Stimulated activated CD4-positive, alpha-beta T cell treated with anti-CD3 and anti-CD28 coated beads, Interleukin-1b, Interleukin-23, amount 100 ng/mL, for 24 hours (primary cell): ENCODE measurements around the gene TSPAN4.

Experiments used
- DNase-seq, 4 experiments: peaks; one replicate each; pipeline ENCODE4 v3.0.0-alpha.2; 2020; ENCODE audit warnings: low read depth in 4 of 4, low spot score in 1 of 4

The TSPAN4 gene, protein sequence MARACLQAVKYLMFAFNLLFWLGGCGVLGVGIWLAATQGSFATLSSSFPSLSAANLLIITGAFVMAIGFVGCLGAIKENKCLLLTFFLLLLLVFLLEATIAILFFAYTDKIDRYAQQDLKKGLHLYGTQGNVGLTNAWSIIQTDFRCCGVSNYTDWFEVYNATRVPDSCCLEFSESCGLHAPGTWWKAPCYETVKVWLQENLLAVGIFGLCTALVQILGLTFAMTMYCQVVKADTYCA

DNA sequence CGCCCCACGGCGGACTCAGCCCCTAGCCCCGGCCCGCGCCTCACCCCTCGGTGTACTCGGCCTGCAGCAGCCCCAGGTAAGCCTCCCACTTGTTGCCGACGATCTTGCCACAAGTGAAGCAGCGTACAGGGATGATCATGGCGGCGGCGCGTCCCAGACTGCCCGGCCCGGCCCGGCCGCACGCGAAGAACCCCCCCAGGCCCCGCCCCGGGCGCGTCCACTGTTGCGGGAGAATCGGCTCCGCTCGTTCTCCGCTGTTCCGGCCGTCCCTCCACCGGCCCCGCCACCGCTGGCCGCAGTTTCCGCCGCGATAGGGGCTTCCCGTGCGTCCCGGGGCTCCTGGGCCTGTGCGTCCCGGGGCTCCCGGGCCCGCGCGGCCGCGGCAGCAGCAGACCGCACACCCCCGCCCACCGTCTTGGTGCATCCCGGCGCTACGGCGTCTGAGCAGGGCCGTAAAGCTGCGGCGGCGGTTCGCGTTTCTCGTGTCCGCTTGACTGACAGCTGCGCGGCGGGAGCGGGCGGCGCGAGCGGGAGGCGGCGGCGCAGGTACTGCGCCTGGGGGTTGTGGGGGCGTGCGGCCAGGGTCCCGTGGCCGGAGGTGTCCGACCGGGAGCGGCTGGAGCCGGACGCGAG is at the start of gene TSPAN4, which contains the start of gene POLR2L:
TSPAN4 (plus strand) TSS at position 483 of the 633 bp plus-strand sequence. CDS start 7,453 bp downstream, outside the sequence.
POLR2L (minus strand) TSS at position 160 of the 633 bp plus-strand sequence; CDS start at position 139, 21 bp downstream.
- DNase-seq, result peak; percentile 79 to 89 (median 84)

DNA sequence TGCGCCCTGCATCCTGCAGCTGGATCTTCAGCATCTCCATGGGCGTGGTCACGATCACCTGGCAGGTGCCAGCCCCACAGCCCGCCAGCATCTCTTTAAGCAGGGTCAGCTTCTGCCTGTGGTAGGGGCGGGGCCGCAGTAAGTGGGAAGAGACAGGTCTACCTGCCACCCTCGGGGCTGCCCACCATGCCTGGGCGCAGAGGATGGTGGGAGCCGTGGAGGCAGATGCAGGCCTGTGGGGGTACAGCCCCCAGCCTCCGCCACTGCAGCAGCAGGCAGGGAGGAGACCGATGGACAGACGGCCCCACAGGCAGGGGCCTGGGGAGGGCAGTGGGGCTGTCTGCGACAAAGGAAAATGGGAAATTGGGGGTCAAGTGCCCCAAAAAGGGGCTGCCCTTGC is 49.8 kb upstream of the TSPAN4 start:
- no peak for DNase-seq

DNA sequence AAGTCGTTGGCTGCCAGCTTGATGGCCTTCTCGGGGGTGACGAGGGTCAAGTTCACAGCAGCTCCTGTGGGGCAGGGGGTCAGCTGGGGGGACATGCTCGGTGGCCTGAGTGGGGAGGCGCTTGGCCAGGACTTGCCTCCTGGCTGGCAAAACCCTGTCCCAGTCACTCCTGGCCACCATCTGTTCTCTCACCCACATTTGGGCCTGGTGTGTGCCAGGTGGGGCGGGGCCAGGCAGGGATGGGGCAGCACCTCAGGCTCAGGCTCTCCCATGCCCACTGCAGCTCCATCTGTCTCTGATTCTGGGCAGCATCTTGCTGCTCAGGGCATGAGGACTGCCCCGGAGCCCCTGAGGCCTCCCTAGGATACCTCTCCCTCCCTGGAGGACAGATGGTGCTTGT is 49.1 kb upstream of the TSPAN4 start:
- DNase-seq, result no peak

DNA sequence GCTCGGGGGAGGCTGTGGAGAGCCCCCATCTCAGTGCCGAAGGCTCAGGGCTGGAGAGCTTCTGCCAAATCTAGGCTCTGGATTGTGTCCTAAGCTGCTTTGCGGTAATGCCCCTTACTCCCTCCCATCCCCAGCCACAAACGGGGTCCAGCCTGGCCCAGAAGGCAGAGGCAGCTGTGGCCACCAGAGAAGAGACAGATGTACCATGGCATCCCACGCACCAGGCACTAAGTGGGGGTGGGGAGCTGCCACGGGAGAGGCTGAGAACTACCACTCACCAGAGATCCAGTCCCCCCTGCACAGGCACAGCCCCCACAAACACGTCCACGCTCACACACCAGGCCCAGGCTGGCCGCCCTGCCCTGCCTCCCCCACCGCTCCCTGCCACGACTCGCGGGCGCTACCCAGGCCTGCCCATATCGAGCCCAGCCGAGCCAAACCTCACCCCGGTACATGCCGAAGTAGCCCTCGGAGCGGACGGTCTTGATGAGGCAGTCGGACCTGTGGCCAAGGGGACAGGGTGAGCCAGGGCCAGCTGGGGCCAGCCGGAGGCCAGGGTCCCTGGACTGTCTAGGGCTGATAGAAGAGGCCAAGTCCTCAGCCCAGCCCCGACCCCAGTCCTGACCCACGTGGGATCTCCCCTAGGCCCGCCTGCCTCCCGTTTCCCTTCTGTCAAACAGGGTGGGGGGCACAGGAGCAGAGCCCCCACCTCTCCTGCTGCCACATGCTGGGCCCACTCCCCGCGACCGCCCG is 48.5 kb upstream of the TSPAN4 start:
- no peak for DNase-seq

DNA sequence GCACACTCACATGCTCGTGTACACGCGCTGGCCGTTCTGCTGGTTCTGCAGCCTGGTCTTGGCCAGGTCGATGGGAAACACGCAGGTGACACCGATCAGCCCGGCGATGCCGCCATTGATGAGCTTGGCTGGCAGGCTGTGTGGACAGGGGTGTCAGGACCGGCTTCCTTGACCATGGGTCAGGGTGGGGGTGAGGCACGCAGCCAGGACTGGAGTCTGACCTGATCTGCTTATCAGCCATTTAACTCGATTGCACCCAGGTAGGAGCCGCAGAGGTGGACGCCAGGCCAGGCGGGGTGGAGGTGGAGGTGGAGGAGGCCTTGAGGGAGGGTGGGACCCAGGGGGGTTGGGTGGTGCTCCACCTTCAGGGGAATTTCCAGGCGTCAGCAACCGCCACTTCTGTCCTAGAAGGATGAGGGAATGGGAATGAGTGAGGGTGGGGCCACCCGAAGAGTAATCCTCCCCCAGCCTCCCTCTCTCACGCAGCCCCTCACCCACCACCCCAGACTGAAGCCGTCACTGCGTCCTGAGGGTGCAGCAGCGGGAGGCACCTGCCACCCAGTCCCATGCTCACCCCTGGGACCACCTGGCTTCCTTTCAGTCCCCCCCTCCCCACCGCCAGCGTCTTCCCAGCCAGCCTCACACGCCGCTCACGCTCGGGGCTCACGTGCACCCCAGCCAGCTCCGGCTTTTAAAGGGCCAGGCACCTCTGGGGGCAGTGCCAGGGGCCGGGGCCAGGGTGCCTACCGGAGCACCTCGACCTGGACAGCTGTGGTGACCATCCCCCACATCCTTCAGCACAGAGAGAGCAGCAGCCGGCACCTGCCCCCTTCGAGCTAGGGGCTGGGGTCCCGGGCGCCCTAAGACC is 47.7 kb upstream of the TSPAN4 start:
- DNase-seq, result no peak

DNA sequence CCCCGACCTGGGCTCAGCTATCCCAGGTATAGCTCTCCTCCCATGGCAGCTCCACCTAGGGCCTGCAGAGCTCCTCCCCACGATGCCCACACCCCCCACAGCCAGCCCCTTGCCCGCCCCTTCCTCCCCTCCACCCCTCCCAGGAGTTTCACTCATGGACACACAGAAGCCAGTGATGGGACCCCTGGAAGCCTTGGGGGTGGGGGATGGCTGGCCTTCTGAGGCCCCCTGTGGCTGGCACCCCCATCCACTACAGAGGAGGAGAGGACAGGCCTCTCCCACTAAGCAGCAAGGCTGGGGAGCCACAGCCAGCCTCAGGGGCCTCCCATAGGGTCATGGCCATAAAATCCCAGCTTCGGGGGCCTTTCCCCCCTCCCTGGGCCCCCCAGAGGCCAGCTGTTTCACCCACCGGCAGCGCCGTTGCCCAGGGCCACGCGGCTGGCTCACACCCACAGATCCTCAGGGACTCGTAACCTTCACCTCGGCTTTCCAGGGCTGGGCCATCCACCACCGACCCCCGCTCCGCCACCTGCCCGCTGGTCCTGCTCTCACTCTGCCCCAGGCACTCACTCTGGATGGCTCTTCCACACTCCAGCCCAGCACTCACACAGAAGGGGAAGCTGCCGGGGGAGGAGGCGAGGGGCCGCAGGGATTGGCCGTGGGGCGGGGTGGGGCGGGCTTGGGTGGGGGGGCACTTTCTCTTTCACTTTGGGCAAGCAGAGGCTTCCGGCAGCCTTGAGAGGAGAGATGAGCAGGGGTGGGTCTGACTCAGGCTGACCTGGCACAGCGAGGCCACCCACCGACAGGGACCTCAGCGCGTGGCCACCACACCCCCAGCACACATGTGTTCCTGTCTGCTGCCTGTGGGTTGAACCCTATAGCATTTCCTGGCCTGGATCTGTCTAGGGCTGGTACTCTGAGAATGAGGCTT is 46.8 kb upstream of the TSPAN4 start:
- DNase-seq, result peak; percentile 61 to 82 (median 68)

DNA sequence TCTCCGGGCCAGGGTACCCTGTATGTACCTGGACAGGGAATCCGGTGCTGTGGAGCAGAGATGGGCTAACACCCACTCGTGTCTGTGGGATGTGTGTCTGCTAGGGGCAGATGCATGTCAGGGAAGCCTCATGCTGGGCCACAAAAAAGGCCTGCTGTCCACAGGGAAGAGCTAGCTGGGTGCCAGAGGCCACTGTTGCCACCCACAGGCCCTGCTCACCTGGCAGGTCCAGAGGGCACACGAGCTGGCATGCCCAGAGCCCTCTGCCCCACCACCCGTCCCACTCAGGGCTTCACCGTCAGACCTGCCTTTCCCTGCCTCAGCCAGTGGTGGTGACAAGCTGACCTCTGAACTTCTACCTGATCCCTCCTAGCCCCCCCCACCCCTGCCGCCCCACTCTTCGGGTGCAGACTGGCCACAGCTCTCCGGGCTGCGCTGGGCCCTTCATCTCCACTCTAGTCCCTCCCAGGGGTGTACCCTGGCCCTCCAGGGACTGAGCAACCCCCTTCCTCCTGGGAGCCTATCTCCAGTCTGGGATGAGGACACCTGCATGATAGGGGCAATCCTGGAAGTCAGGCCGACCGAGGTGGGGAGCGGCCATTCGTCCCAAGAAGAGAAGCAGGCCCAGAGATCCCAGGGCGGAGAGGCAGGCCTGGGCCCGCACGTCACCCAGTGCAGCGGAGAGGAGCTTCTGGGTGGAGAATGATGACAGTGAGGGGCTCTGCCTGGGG is 45.9 kb upstream of the TSPAN4 start:
- DNase-seq, result no peak

DNA sequence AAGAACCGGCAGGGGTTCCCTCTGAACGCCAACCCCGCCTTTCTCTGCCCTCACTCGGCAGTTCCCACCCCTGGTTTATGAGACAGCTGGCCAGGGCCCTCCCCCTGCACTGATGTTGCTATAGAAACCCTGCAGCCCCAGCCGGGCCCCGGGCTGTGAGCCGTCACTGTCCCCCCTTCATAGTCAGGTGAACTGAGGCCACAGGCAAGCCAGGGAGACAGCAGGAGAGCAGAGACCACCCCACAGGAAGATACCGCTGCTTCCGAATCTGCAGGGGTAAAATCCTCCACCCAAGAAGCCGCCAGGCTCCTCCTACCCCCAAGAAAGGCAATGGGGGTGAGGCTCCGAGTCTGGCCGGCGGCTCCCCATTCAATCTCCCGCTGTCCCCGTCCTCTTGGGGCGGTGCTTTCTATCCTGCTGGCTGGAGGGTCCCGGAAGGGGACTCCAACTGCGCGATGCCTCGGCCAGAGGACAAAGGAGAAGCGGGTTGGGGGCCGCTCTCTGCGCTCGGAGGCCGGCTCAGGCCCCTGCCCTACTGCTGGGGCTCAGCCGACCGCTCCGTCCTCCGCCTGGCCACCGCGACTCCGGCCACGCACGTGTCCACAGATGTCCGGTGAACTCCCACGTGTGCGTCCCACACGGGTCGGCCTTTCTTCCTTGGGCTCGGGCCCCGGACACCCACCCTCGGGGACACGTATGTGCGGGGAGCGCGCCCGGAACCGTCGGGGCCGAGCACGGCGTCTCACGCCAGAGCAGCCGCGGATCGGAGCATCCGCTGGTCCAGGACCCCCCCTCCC is 45.2 kb upstream of the TSPAN4 start:
- peak in 2 of 4 experiments; percentile 67 to 77 for DNase-seq

DNA sequence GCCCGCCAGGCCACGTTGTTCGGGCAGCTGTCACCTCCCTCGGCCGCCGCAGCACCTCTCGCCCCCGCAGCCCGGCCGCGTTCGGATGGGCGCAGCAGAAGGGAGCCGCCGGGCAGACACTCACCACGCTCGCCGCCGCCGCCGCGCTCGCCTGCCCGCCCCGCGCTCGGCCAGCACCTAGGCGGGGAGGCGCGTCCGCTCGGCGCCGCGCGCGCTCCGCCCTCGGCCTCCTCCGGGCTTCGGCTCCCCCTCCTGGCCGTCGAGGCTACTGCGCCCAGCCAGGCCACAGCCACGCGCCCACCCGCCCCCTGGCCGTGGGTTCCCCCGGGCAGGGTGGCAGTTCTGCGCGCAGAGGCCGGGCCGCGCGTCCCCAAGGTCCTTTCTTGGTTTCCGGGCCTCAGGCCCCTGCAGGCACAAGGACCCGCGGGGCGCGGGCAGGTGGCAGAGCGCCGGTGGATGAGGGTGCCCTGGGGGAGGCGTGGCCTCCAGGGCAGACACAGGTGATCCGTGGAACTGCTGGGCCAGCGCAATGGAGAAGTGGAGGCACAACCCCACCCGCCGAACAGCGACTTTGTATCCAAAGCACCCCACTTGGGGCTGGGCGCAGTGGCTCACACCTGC is 44.4 kb upstream of the TSPAN4 start, which contains the start of gene SLC25A22:
SLC25A22 (minus strand) TSS at position 189 of the 621 bp plus-strand sequence. CDS start 3,275 bp downstream, outside the sequence.
- peak; percentile 59 to 78 (median 73) for DNase-seq

DNA sequence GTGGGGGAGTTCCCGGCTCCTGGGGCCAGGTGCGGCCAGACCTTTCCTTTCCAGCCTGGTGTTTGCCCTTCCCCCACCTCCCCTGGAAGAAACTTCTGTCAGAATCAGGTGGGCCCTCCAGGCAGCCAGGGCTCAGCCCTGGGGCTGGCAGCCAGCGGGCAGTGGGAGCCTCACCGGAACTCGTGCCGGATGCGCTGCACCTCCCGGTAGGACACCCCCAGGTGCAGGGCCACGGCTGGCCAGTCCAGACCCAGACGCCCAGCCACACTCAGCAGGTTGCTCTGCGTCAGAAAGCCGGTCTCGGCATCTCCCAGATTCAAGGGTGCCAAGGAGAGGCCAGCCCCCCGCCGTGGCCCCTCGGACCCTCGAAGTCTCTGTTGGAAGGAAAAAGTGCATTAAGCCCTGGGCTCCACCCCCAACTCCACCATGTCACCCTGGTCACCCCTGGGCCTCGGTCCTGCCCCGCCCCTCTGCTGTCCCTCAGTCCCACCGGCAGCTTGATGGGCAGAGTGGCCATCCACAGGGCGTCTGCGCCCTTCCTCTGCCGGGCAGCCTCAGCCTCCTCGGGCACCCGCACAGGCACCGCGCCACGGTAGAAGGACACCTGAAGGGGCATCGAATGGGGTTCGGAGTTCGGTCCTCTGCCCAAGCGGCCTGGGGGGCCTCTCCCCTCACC is 42.9 kb upstream of the TSPAN4 start:
- DNase-seq, result no peak

DNA sequence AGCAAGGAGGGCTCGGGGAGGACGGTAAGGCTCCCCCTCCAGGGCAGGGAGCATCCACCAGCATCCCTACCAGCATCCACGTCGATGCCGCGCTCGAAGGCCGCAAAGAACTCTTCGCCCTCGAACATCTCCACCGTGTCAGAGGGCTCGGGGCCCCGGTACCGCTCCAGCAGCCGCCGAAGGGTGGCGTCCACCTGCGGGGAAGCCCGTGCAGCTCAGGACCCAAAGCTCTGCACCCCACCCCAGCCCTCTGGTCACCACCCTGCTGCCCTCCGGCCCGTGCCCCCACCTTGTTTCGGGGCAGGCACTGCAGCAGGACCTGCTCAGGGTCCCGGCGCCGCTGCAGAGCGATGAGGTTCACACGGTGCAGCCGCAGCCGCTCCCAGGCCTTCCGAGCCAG is 42.2 kb upstream of the TSPAN4 start:
- no peak for DNase-seq

DNA sequence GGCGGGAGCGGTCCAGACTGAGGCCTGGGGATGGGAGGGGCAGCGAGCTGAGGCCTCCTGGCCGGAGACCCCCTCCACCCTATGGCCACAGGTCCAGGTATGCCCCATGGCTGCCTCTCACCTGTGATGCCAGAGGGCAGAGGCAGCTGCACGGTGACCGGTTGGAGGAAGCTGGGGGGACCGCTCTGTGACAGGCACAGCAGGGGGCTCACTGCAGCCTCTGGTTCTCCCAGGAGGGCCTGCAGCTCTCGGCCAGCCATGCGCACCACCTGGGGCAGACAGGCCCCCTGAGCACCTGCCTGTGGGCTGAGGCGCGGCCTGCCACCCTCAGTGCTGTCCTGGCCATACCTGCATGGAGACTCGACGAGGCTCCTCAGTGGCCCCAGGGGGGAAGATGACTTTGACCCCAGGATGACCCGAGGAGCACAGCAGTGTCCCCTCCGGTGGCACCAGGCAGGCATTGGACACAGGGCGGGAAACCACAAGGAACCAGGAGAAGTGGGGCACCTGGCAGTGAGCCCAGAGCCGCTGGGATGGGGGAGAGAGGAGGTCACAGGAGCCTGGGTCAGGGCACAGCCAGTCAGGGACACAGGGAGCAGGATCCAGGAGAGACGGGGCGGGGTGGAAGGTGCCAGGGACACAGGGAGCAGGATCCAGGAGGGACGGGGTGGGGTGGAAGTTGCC is 41.4 kb upstream of the TSPAN4 start:
- DNase-seq, result no peak

DNA sequence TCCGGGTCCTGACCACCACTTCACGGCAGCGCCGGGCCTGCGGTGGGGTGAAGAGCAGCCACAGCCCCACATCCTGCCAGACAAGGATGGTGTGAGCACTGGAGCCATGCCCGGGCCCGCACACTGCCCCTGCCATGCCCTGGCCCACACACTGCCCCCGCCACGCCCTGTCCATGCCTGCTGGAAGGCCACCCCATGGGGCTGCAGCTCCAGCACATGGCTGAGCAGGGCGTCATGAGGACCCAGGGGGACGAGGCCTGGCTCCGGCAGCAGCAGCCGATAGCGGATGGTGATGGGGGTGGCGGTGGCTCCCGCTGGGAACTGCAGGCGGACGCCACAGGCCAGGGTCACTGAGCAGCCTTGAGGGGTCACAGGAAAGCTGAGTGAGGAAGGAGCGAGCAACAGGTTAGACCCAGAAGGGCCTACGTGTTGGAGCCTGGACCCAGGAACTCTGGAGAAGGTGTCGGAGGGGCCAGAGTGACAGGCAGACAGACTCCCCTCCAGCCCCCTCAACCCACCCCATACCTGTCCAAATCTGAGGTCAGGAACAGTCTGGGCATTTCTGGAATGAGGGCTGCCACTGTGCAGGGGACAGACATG is 40.5 kb upstream of the TSPAN4 start:
- no peak for DNase-seq

DNA sequence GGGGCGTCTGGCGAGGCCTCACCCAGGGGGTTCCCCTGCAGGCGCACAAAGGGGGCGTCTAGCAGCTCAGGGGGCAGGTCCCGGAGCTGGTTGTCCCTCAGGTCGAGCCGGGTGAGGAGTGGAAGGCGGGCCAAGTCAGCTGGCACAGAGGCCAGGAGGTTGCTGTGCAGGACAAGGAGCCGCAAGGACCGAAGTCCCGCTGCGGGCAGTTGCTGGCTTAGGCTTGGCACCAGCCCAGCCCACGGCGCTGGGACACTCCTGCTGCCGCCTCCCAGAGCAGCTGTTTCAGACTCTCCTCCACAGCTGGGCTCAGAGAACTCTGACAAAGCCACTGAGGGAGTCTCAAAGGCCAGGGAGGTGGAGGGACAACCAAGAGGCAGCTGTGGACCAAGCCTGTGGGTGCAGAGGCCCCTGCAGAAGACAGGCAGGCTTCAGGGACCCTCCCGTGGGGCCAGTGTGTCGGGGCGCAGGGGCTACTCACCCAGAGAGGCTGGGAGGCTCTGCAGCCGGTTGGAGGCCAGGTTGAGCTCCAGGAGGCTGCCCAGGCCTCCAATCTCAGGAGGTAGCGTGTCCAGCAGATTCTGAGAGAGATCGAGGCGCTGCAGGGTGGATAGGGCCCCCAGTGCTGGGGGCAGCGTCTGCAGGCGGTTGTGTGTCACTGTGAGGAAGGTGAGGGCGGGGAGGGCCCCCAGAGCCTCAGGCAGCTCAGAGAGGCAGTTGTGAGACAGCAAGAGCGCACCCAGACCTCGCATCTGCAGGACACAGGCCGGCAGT is 39.8 kb upstream of the TSPAN4 start:
- no peak for DNase-seq

DNA sequence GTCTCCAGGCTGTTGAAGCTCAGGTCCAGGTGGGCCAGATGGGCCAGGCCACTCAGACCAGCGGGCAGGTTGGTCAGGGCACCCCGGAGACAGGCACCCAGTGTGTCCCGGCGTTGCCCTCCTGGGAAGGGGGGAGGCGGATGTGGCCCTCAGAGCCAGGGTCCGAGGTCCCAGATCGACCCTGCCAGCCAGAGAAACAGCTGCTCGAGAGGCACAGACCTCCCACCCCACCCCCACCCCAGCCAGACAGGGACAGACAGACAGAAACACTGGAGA is 39.2 kb upstream of the TSPAN4 start:
- no peak for DNase-seq
